ENCODE data around the gene TBCEL. TPM values are rescaled to one million over a fixed set of nuclear protein-coding genes. Genes with fewer than 3 reads are reported as not detected.

TBCEL gene
- total and polyA plus RNA-seq, 8 donors = 3.3 to 19.4 (median 11.3) TPM

GRCh38 chr11:121038648-121039409 is 14.9 kb downstream of the TBCEL start:
- no peak for FAIRE-seq
- ATAC-seq = no peak
- 79% methylated on average over 5 of the region's 5 CpGs for WGBS, 2 donors
- Histone ChIP-seq H3K27ac (no peak overlapping the region), H3K4me1 (no peaks in the 10 kb centered on the region), H3K9me3 (no peaks in the 10 kb centered on the region), H3K4me3 (no peak overlapping the region), H3K36me3 (no peaks in the 10 kb centered on the region), H3K27me3 (no peaks in the 10 kb centered on the region)
- TF ChIP-seq, protein P1, sequence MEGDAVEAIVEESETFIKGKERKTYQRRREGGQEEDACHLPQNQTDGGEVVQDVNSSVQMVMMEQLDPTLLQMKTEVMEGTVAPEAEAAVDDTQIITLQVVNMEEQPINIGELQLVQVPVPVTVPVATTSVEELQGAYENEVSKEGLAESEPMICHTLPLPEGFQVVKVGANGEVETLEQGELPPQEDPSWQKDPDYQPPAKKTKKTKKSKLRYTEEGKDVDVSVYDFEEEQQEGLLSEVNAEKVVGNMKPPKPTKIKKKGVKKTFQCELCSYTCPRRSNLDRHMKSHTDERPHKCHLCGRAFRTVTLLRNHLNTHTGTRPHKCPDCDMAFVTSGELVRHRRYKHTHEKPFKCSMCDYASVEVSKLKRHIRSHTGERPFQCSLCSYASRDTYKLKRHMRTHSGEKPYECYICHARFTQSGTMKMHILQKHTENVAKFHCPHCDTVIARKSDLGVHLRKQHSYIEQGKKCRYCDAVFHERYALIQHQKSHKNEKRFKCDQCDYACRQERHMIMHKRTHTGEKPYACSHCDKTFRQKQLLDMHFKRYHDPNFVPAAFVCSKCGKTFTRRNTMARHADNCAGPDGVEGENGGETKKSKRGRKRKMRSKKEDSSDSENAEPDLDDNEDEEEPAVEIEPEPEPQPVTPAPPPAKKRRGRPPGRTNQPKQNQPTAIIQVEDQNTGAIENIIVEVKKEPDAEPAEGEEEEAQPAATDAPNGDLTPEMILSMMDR (IDR thresholded peaks at IDR 0.05) = no peak
- no peak for DNase-seq
- intact Hi-C loops (cut with DNase I) = no loop called here

GRCh38 chr11:121039971-121040613 is 16.2 kb downstream of the TBCEL start:
- H3K9me3 ChIP-seq = no peaks in the 10 kb centered on the region
- ATAC-seq = no peak
- no peaks in the 10 kb centered on the region for H3K27me3 ChIP-seq
- no peak overlapping the region for H3K4me3 ChIP-seq
- no peaks in the 10 kb centered on the region for H3K36me3 ChIP-seq
- intact Hi-C loops (cut with DNase I) = no loop called here
- WGBS, 2 donors = 90 to 95% methylated on average over 1 of the region's 1 CpG
- DNase-seq = no peak
- TF ChIP-seq, protein P1 (IDR thresholded peaks at IDR 0.05) = no peak
- no peaks in the 10 kb centered on the region for H3K4me1 ChIP-seq
- FAIRE-seq = no peak
- H3K27ac ChIP-seq = no peak overlapping the region

GRCh38 chr11:121040614-121041002 is 16.7 kb downstream of the TBCEL start:
- FAIRE-seq (no peak), DNase-seq (no peak), ATAC-seq (no peak)
- no peaks in the 10 kb centered on the region for H3K36me3 ChIP-seq
- TF ChIP-seq, protein P1 (IDR thresholded peaks at IDR 0.05) = no peak
- H3K27me3 ChIP-seq = no peaks in the 10 kb centered on the region
- no peaks in the 10 kb centered on the region for H3K9me3 ChIP-seq
- WGBS, 2 donors = 93 to 95% methylated on average over 3 of the region's 3 CpGs
- no peaks in the 10 kb centered on the region for H3K4me1 ChIP-seq
- H3K4me3 ChIP-seq = no peak overlapping the region
- intact Hi-C loops (cut with DNase I) = no loop called here
- H3K27ac ChIP-seq = no peak overlapping the region

DNA sequence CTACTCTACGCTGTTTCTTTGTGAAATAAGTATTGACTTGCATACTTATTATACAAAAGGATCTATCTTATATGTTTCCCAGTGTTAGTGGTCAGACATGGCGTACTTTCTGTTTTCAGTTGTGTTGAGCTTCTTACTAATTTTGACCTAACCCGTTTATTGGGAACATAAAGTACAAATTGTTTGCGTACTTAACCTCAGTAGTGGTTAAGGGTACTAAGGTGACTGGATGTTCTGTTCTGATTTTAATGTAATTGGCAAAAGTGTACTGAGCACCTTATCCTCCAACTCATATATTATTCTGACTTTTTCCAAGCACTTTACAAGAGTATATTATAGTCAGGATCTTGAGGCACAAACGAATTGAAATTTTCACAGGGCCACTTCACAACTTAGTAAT is 17.2 kb downstream of the TBCEL start:
- Histone ChIP-seq H3K27me3 (no peaks in the 10 kb centered on the region), H3K4me3 (no peak overlapping the region), H3K27ac (no peak overlapping the region), H3K4me1 (no peaks in the 10 kb centered on the region), H3K36me3 (no peaks in the 10 kb centered on the region), H3K9me3 (no peaks in the 10 kb centered on the region)
- ATAC-seq (no peak), DNase-seq (no peak), FAIRE-seq (no peak)
- 91 to 93% methylated on average over 5 of the region's 5 CpGs for WGBS, 2 donors
- TF ChIP-seq, protein P1 (IDR thresholded peaks at IDR 0.05) = no peak
- intact Hi-C loops (cut with DNase I) = no loop called here

GRCh38 chr11:121042296-121042695 is 18.4 kb downstream of the TBCEL start:
- no peaks in the 10 kb centered on the region for H3K36me3 ChIP-seq
- H3K4me1 ChIP-seq = no peaks in the 10 kb centered on the region
- DNase-seq (no peak), ATAC-seq (no peak), FAIRE-seq (no peak)
- no peaks in the 10 kb centered on the region for H3K27me3 ChIP-seq
- no peak overlapping the region for H3K4me3 ChIP-seq
- H3K9me3 ChIP-seq = no peaks in the 10 kb centered on the region
- WGBS, 2 donors = 100% methylated on average over 1 of the region's 1 CpG
- intact Hi-C loops (cut with DNase I) = no loop called here
- TF ChIP-seq, protein P1 (IDR thresholded peaks at IDR 0.05) = no peak
- H3K27ac ChIP-seq = no peak overlapping the region

Measured in pancreas (tissue), 10 donors.